Measurements from ENCODE around the gene SFSWAP.

GRCh38 chr12:131687346-131688125, 23.4 kb upstream of the SFSWAP start:
- TF ChIP-seq CTCF (IDR thresholded peaks at IDR 0.05; ENCODE audit: insufficient read depth, low read length) (no peak), REST (IDR thresholded peaks at IDR 0.05; ENCODE audit: insufficient replicate concordance, low read depth) (no peak), GABPA (IDR thresholded peaks at IDR 0.05; ENCODE audit: low read depth) (no peak), SPI1 (IDR thresholded peaks at IDR 0.05; ENCODE audit: borderline replicate concordance, low read depth) (no peak)

Data from HL-60 (cell line).